Left lung (tissue), 14 donors: Measurements from ENCODE around the gene OR5A2. TPM values are rescaled to one million over a fixed set of nuclear protein-coding genes. Genes with fewer than 3 reads are reported as not detected.

Source experiments
- ATAC-seq: fragments of 200-7000 bp; cut with Tn5 transposase; one replicate; pipeline ENCODE4 v1.9.1; 2020; ENCODE audit warnings: moderate library complexity
- DNase-seq, 4 donors: peaks; one replicate each; pipeline ENCODE4 v3.0.0-alpha.2; 2013 to 2020
- H3K27ac ChIP-seq, 2 donors: fragments of 200-600 bp; sonication (generic) in 1 of 2; one replicate each; pipeline versions ENCODE4 v1.5.0 to v1.8.0; 2020 to 2021
- H3K27me3 ChIP-seq, 2 donors: fragments of 200-600 bp; sonication (generic) in 1 of 2; one replicate each; pipeline versions ENCODE4 v1.5.0 to v1.8.0; 2020 to 2021
- H3K36me3 ChIP-seq, 2 donors: fragments of 200-600 bp; sonication (generic) in 1 of 2; one replicate each; pipeline versions ENCODE4 v1.5.0 to v1.8.0; 2020 to 2021
- H3K4me1 ChIP-seq, 2 donors: fragments of 200-600 bp; one replicate each; pipeline ENCODE4 v1.8.0; 2021
- H3K4me3 ChIP-seq, 2 donors: fragments of 200-600 bp; sonication (generic) in 1 of 2; one replicate each; pipeline versions ENCODE4 v1.5.0 to v1.8.0; 2020 to 2021; ENCODE audit warnings: mild to moderate bottlenecking in 1 of 2
- H3K9me3 ChIP-seq, 2 donors: fragments of 200-600 bp; sonication (generic) in 1 of 2; one replicate each; pipeline versions ENCODE4 v1.5.0 to v1.8.0; 2020 to 2021
- CTCF ChIP-seq, 2 donors: fragments of 200-600 bp; sonication (generic) in 1 of 2; IDR thresholded peaks; one replicate each; pipeline versions ENCODE4 v1.5.0 to v1.8.0; 2021; ENCODE audit warnings: antibody characterized with exemption in 2 of 2
- intact Hi-C, 2 donors: fragments of 100-400 bp; cut with DNase I; formaldehyde crosslinking; loops; one replicate each; pipeline versions ENCODE4 v1.11.2 to v1.14.2; 2022
- long read RNA-seq, 12 donors: library from polyadenylated mRNA in 2 of 12; unstranded in 2 of 12; transcript quantifications; one replicate each; pipeline ENCODE4 v2.0.0 and lab custom pipeline, GENCODE V29; 2019 to 2026
- polyA plus RNA-seq, 6 donors: library from polyadenylated mRNA; unstranded; fragments of 120-200 nt; gene quantifications; one replicate each; pipeline ENCODE4 v1.2.1, GENCODE V29; 2013; ENCODE audit not compliant: insufficient read length in 6 of 6
- total RNA-seq, 2 donors: library from RNA; stranded (reverse); fragmentation: NEBNext Ultra II Directional; extraction: Animal tissue kit (Norgen Biotek cat#: 25700); gene quantifications; one replicate each; pipeline ENCODE4 v1.2.1, GENCODE V29; 2021
- donor health status: DM: no; HTN: yes; CAD: no.
- donor health status: DM: no; HTN: no; CAD: no.

Gene OR5A2
- total RNA-seq (not detected), polyA plus RNA-seq (under 1 TPM in 5 of 6 donors, not detected in 1; 0.01 to 0.06 (median 0.03) TPM)
- long read RNA-seq, donor 1 = 0 reads
- long read RNA-seq, donor 2 = 0 reads
- long read RNA-seq, donor 3 = 0 reads
- long read RNA-seq, donor 4 = 0 reads
- long read RNA-seq, donor 5 = 0 reads
- long read RNA-seq, donor 6 = 0 reads
- long read RNA-seq, donor 7 = 0 reads
- long read RNA-seq, donor 8 = 0 reads
- long read RNA-seq, donor 9 = 0 reads
- long read RNA-seq, donor 10 = 0 reads
- long read RNA-seq, donor 11 = 0 reads
- long read RNA-seq, donor 12 = 0 reads

- DNase-seq = no peak
- ATAC-seq = no peak
- intact Hi-C loops = no loop called here
- no peak for TF ChIP-seq CTCF (IDR thresholded peaks at IDR 0.05)
- no peaks in the 10 kb centered on the region for H3K4me1 ChIP-seq
- H3K27ac ChIP-seq = no peak within 1 kb of the TSS
- no peaks in the 10 kb centered on the region for H3K36me3 ChIP-seq
- no peaks in the 10 kb centered on the region for H3K27me3 ChIP-seq
- H3K4me3 ChIP-seq = no peak within 1 kb of the TSS
- no peaks in the 10 kb centered on the region for H3K9me3 ChIP-seq
Measured at GRCh38 chr11:59426361-59427067, at the start of gene OR5A2. TSS of gene OR5A2 (minus strand) at chr11:59426413. CDS start at chr11:59422953, 3,460 bp downstream.

GRCh38 chr11:59475176-59475575, 49.0 kb upstream of the OR5A2 start:
- ATAC-seq (no peak), DNase-seq (peak in 1 of 4 donors; percentile 12)
- Histone ChIP-seq H3K4me1 (no peaks in the 10 kb centered on the region), H3K27me3 (no peaks in the 10 kb centered on the region), H3K4me3 (no peak overlapping the region), H3K9me3 (no peaks in the 10 kb centered on the region), H3K27ac (no peak overlapping the region), H3K36me3 (no peaks in the 10 kb centered on the region)
- intact Hi-C loops = no loop called here
- TF ChIP-seq CTCF (IDR thresholded peaks at IDR 0.05) = no peak

GRCh38 chr11:59473015-59473414, 46.8 kb upstream of the OR5A2 start, which contains the start of gene OR4D10:
TSS of gene OR4D10 (plus strand) at chr11:59473315. CDS start at chr11:59477430, 4,115 bp downstream.
- TF ChIP-seq CTCF (IDR thresholded peaks at IDR 0.05) = no peak
- H3K4me3 ChIP-seq = no peak within 1 kb of the TSS
- H3K27me3 ChIP-seq = no peaks in the 10 kb centered on the region
- no peak for ATAC-seq
- intact Hi-C loops = no loop called here
- no peak within 1 kb of the TSS for H3K27ac ChIP-seq
- H3K4me1 ChIP-seq = no peaks in the 10 kb centered on the region
- DNase-seq = no peak
- no peaks in the 10 kb centered on the region for H3K9me3 ChIP-seq
- H3K36me3 ChIP-seq = no peaks in the 10 kb centered on the region

DNA sequence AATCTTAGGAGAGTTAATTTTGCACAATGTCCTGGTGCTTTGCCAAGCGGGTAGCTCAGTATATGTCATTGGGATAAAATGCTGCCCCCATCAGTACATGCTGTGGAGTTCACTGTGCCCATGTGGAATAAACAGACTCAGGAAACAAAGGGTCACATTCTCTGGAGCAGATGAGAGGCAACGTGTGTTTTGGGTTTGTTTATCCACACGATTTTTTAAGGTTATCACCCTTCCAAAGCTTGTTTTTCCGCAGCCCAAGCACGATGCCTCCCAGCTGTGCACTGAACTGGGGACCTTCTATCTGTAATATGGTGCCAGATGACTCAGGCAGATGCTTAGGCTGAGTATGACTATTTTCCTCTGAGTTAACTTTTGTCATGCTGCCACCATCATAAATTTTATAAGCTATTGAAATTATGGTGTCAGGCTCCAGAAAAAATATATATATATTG, 37.0 kb upstream of the OR5A2 start:
- ATAC-seq (peak; percentile 30), DNase-seq (peak in 1 of 4 donors; percentile 19)
- no peak for TF ChIP-seq CTCF (IDR thresholded peaks at IDR 0.05)
- H3K27ac ChIP-seq = no peak overlapping the region
- H3K4me1 ChIP-seq = no peaks in the 10 kb centered on the region
- H3K9me3 ChIP-seq = no peaks in the 10 kb centered on the region
- H3K36me3 ChIP-seq = no peaks in the 10 kb centered on the region
- no peak overlapping the region for H3K4me3 ChIP-seq
- no peaks in the 10 kb centered on the region for H3K27me3 ChIP-seq
- intact Hi-C loops = no loop called here

DNA sequence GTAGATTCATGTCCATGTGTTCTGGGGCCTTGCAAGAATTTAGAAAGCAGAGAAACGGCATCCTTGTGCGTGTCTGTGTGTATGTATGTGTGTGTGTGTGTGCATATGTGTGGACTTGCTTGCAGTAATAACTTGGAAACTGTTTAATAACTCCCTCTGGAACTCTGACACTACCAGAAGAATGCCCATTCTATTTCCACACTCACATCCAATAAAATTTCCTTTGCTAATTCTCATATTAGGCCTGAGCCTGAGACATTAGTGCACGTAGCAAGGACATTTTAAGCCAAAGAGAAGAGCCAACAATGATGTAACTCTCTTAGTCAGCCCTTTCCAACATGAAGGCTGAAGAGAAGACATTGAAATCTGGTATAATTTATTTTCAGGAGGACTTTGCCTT, 33.7 kb upstream of the OR5A2 start:
- Histone ChIP-seq H3K36me3 (no peaks in the 10 kb centered on the region), H3K27me3 (no peaks in the 10 kb centered on the region), H3K4me1 (no peaks in the 10 kb centered on the region), H3K27ac (no peak overlapping the region), H3K9me3 (no peaks in the 10 kb centered on the region), H3K4me3 (no peak overlapping the region)
- ATAC-seq = no peak
- no peak for DNase-seq
- intact Hi-C loops = no loop called here
- no peak for TF ChIP-seq CTCF (IDR thresholded peaks at IDR 0.05)
